ENCODE results near the gene TARS1.

DNA sequence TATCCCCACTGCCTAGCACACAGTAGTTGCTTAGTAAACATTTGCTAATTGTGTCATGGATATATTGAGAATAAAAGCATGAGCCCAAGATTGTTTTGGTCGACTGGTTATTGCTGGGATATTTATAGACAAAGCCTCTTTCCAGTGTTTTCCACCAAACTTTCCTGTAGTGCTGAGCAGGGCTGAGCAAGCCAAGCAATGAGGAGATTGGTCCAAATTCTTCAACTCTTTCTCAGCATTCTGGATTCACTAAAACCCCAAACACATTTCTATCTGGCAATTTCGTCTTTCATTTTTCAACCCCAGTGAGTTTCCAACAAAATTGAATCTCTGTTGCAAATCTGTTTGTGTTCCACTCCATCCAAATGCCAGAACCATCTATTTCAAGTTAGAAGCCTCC lies 31.9 kb upstream of the TARS1 start:
- TF ChIP-seq, protein P1, sequence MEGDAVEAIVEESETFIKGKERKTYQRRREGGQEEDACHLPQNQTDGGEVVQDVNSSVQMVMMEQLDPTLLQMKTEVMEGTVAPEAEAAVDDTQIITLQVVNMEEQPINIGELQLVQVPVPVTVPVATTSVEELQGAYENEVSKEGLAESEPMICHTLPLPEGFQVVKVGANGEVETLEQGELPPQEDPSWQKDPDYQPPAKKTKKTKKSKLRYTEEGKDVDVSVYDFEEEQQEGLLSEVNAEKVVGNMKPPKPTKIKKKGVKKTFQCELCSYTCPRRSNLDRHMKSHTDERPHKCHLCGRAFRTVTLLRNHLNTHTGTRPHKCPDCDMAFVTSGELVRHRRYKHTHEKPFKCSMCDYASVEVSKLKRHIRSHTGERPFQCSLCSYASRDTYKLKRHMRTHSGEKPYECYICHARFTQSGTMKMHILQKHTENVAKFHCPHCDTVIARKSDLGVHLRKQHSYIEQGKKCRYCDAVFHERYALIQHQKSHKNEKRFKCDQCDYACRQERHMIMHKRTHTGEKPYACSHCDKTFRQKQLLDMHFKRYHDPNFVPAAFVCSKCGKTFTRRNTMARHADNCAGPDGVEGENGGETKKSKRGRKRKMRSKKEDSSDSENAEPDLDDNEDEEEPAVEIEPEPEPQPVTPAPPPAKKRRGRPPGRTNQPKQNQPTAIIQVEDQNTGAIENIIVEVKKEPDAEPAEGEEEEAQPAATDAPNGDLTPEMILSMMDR (IDR thresholded peaks at IDR 0.05), result no peak
- TF ChIP-seq POLR2A (IDR thresholded peaks at IDR 0.05) (no peak), POLR2AphosphoS5 (IDR thresholded peaks at IDR 0.05) (no peak), EP300 (IDR thresholded peaks at IDR 0.05) (no peak)

Measured in suprapubic skin (tissue), 4 donors.